ENCODE measurements around the gene USP46.

The USP46 gene

DNA sequence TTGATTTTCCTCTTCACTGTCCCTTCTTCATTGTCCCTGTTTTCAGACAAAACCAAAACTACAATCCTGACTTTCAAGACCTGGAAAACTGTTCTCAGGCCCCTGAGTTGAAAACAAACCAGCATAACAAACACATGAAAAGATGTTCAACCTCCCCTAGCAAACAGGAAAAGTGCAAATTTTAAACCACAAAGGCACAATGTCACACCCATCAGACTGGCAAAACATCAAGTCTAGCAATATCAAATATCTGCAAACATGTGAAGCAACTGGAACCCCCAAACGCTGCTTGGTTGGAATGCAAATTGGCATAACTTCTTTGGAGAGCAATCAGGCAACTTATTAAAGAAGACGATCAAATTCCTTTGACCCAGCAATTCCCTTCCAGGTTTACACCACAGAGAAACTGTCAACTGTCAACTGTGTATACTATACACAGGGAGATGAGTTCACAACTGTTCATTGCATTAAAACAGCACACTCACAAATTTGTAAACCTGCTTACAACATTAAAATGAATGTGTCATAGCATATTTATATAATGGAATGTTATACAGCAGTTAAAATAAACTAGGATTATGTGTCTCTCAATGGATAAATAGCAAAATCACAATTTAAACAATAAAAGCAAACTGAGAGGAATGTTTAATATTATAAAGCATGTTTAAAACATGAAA, 7.0 kb downstream of the USP46 start:
- no peak for DNase-seq

GRCh38 chr4:52648836-52649235, 10.3 kb downstream of the USP46 start:
- no peak for DNase-seq

- DNase-seq, result no peak
Observed at GRCh38 chr4:52646741-52647140, 12.4 kb downstream of the USP46 start.

GRCh38 chr4:52646096-52646495, 13.0 kb downstream of the USP46 start:
- DNase-seq, result no peak

- DNase-seq, result no peak
Observed at GRCh38 chr4:52645300-52645699, 13.8 kb downstream of the USP46 start.

DNA sequence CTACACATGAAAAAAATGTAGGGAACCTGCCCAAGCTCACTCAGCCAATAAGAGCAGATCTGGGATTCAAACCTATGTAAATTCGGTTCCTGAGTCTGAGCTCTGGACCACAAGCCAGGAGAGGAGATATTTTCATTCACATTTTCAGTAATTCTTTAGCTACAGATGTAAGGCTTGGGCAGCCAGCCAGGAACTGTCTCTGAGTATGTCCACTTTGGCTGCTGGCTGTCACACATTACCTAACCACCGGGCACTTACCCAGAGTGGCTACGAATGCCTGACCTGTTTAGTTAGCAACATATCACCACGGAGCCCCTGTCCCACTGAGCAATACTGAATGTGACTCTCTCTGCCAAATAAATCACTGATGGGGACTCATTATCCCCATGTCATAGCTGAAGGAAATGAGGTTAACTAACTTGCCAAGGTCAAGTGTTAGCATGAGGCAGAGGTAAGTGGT, 15.3 kb downstream of the USP46 start:
- DNase-seq, result no peak

GRCh38 chr4:52643190-52643589, 15.9 kb downstream of the USP46 start:
- DNase-seq, result no peak

GRCh38 chr4:52641854-52642563, 17.1 kb downstream of the USP46 start:
- DNase-seq, result no peak

- no peak for DNase-seq
Observed at GRCh38 chr4:52640808-52641565, 18.1 kb downstream of the USP46 start.

- no peak for DNase-seq
Observed at GRCh38 chr4:52638717-52639116, 20.4 kb downstream of the USP46 start.

- no peak for DNase-seq
Observed at GRCh38 chr4:52637116-52637515, 22.0 kb downstream of the USP46 start.

DNA sequence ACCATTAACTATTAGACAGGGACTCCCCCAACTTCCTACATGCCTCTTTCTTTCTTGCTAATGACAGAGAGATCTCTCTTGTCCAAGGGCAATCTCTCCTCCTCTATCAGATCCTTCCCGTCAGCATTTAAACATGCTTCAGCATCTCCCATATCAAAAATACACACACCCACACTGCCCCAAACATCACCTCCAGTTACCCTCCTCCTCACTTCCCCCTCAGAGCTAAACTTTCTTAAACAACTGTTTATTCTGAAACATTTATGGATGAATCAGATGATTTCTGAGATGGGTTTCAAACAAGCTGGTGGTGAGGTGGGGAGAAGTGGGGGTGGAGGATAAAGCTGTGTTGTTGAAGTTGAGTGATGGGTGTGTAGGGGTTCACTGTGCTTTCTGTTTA, 23.5 kb downstream of the USP46 start:
- DNase-seq, result no peak

GRCh38 chr4:52635130-52635529, 24.0 kb downstream of the USP46 start:
- no peak for DNase-seq

DNA sequence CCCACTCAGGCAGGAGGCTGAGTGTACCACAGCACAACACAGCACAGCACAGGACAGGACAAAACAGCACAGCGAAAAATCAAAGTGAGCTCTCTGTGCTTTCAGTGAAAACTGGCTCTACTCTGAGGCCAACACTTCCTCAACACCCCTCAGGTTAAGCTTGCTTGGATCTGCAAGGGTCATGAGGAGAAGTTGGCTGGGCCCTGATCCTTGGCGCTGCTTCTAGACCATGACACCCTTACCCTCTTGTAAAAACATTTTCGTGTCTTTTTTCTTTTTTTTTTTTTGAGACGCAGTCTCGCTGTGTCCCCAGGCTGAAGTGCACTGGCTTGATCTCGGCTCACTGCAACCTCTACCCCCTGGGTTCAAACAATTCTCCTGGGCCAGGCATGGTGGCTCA, 25.3 kb downstream of the USP46 start:
- no peak for DNase-seq

DNA sequence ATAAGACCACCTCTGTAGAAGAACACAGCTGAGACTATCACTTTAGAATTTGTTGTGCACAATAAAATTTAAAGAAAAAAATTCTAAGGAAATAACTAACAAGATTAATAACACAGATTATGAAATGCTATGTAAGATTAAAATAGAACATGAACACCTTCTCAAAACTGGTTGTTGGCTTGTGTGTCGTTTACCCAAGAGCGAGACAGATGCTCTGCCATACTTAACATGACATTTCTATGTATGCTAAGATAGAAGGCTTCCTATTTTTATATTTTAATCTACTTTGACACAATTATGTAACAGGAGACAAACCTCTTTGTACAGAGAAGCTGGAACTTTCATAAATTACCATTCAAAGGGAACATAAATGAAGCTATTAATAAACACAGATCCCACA, 30.1 kb downstream of the USP46 start:
- no peak for DNase-seq

GRCh38 chr4:52628543-52628942, 30.6 kb downstream of the USP46 start:
- no peak for DNase-seq

DNA sequence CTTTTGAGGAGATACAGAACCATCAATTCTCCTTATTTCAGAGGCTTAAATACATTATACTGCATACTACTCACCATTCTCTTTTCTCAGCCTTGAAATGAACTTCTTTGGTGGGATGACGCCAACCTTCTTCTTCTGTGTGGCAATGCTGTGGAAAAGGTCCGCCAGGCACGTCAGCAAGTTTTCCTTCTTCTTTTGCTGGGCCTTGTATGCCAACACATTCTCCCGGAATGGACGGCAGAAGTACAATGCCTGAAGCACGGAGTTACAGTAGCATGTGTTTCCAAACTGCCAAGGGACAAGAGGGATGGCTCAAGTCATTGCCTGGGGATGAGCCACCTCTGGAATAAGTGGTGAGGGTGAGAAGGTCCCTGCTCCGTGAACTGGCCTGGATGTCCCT, 31.2 kb downstream of the USP46 start:
- no peak for DNase-seq

DNA sequence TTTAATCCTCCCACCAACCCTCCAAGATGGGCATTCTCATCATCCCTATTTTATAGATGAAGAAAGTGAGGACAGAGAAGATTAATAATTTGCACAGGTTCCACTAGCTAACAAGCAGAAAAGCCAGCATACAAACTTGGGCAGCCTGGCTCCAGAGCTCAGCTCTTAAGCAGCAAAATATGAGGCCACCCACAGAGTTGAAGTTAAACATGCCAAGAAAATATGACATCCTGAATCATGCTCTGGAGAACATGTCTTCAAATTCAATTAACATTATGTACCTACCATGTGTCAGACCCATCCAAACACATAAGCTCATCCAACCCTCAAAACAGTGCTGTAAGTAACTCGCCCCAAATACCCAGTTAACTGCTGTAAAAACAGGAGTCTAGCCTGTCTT, 33.9 kb downstream of the USP46 start:
- DNase-seq, result no peak

- no peak for DNase-seq
Observed at GRCh38 chr4:52622564-52622963, 36.5 kb downstream of the USP46 start.

DNA sequence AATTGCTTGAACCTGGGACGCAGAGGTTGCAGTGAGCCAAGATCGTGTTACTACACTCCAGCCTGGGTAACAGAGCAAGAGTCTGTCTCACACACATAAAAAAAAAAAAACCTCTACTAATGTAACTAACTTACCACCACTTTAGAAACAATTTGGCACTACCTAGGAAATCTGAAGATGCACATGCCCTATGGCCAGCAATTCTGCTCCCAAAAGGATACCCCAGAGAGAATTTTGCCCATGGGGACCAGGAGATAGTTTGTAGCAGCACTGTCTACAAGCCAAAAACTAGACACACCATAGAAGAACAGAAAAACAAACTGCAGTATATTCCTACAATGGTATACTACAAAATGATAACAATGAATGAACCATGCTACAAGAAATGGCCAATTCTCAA, 37.5 kb downstream of the USP46 start:
- DNase-seq, result no peak

DNA sequence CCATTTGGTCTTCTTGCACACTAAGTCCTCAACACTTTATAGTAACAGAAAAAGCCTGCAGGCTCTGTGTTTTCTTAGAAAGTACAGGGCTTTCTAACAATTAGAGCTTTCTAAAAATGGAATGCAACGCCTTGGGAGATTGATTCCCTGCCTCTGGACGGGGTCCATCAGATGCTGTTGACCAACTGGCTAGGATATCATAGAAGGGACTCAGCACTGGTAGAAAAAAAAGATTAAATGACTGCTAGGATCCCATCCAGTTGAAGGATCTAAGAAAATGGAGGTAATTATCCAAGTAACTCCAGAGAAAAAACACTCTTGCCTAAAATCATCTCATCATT, 39.5 kb downstream of the USP46 start:
- no peak for DNase-seq

DNA sequence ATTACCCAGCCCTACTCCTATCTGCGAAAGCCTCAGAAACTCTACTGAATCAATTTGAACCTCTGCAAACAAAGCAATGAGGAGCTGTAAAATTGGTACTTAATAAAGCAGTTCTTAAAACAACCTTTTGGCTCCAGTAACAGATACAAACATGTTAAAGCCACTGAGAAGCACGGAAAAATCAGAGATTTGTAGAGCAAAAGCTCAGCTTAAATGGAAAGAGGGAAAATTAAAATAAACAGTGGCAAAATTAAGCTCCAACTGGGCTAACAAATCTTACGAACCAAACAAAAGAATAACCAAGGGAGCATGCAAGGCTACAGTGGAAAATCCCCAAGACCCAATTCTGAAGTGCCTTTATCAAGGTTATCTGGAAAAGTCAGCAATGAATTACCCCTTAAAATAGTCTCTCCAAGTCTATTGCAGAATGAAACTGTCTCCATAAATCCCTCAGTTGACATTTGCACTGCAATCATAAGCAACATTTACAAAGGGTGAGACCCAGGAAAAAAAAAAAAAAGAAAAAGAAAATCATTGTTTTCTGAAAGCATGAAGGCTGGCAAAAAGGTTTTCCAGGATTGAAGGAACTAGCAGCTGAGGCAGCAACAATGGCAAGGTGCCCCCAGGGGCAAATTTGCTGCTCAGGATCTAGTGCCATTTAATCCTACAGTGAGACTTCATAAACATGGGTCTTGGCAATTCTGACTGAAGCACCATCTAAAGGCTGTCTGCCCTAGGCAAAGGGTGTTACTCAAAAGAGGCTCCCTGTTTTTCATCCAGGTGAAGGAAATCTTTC, 40.1 kb downstream of the USP46 start:
- DNase-seq, result no peak

DNA sequence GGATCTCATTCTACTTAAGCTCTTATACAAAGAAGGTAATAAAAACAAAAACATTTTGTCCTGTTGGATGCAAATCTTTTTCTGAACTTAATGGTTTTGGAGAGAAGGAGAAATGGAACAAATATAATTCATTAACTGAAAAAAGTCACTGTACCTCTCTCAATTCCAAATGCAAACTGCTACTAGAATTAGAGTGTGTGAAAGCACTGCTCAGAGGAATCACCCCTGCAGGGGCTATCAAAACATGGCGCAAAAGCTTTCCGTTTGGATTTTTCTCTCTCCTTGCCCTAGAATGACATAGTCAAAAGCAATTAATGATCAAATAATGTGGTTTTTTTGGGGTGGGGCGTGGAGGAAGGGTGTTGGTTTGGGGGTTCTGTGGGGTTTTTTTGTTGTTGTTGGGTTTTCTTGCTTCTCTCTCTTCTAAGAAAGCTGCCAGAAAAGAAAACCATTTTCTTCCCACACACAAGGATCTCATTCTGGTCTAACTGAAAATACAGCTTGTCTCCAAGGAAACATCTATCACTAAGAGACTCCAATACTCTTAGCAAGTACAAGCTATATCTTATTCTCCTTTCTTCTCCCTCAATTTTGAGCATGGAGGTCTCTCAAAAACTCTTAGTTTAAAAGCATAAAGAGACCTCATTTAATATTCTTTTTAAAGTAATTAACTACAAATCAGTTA, 41.6 kb downstream of the USP46 start:
- DNase-seq, result no peak
